HS-27A (cell line): ENCODE results near the gene DPH5.
A peak's percentile ranks its signal among the peaks of the same experiment; 100 is the strongest.
"Not testable (repeated sequence)": the region's sequence is repeated elsewhere in the genome, so short reads cannot be mapped to it uniquely, and the experiment has no call there.

Experiments
- DNase-seq: peaks from one replicate; pipeline ENCODE4 v3.0.0-alpha.2; 2012; ENCODE audit warnings: low read depth, missing footprints

The DPH5 gene, protein sequence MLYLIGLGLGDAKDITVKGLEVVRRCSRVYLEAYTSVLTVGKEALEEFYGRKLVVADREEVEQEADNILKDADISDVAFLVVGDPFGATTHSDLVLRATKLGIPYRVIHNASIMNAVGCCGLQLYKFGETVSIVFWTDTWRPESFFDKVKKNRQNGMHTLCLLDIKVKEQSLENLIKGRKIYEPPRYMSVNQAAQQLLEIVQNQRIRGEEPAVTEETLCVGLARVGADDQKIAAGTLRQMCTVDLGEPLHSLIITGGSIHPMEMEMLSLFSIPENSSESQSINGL

DNA sequence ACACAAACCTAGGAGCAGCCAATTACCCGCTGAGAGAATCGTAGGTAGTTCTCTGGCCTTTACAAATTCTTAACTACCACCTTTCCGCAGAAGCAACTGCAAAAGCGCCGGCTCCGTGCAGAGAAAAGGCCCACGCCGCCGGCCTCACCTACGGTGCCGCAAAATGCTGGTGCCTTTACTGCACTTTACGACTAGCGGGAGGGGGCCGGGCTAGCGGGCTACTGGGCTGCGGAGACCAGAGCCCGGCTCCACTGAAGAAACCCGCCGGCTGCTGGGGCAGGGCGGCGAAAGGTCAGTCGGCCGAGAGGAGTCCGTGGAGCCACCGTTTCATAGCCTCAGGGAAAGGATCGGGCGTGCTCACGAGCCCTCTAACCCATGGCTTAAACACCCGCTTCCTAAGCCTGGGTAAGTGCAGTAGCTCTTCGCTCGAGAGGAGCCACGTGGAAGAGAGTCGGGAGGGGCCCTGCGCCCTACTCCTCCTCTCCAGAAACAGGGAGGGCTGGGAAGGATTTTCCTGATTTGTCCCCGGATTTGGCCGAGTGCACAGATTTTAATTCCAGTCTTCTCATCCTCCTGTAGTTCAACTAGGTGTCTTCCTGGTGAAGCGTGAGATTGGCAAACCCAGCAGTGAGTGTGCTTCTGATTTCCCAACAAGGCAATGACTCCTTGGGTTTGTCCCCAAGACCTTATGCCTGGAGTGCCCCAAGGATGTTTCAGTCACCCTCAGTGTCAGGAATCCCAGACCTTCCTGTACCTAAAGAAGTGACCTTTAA is at the start of gene DPH5:
DPH5 (minus strand) TSS at position 128 of the 773 bp plus-strand sequence. CDS start 341 bp downstream, outside the sequence.
- DNase-seq: peak; percentile 83

DNA sequence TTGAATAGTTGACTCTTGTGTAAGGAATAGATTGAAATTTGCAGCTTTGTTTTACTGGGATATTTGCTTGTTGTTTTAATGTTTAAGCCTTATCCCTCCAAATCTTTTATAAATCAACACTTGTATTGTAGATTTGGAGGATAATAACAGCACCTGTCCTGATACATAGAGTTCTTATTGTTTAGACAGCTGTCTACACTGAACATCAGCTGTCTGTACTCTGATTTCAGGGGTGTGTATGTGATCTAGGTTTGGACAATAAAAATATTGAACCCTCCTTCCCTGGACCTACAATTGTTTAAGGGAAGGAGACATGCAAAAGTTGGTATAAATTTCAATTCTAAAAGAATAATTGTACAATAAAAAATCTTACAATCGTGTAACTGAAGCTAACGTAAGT is 48.3 kb upstream of the DPH5 start:
- no peak for DNase-seq

DNA sequence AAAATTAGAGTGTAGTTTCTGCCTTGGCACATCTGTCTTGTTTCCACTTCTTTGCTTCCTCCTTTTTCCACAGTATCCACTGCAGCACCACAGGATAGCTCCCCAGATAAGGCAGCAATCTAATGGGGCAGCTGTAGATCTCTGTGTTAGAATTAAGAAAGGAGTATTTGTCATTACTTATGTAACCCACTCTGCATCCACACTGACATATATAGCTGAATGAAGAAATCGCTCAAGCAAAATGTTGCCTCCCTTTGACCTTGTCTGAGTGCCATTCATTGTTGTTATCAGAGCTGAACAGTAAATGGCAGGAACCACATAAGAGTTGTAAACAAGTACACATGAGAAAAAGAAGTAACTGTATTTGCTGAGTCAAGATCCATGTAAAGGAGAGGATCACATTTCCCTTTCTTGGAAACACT is 45.9 kb upstream of the DPH5 start:
- no peak for DNase-seq

DNA sequence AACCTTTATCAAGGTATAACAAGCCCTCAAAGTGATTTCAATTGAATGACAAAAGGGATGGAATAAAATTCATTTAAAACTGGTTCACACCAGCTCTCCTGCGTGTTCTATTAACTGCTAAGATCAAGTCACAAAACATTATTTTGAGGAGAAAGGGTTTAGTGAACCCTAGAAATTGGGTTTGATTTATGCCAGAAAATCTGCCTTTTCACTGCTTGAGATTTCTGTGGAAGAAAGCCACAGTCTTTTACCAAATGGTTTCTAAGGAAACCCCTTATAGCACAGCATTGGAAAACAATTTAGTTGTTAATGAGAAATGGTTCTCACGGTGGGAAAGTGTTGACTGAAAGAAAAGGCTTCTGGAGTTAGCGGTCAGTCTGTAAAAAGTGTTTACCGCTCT is 43.6 kb upstream of the DPH5 start:
- no peak for DNase-seq

DNA sequence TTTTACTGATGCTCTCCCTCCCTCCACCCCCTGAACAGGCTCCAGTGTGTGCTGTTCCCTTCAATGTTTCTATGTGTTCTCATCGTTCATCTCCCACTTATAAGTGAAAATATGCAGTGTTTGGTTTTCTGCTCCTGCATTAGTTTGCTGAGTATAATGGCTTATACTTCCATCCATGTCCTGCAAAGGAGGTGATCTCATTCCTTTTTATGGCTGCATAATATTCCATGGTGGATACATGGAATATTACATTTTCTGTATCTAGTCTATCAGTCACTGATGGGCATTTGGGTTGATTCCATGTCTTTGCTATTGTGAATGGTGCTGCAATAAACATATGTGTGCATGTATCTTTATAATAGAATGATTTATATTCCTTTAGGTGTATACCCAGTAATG is 41.4 kb upstream of the DPH5 start:
- DNase-seq: not testable (repeated sequence)

DNA sequence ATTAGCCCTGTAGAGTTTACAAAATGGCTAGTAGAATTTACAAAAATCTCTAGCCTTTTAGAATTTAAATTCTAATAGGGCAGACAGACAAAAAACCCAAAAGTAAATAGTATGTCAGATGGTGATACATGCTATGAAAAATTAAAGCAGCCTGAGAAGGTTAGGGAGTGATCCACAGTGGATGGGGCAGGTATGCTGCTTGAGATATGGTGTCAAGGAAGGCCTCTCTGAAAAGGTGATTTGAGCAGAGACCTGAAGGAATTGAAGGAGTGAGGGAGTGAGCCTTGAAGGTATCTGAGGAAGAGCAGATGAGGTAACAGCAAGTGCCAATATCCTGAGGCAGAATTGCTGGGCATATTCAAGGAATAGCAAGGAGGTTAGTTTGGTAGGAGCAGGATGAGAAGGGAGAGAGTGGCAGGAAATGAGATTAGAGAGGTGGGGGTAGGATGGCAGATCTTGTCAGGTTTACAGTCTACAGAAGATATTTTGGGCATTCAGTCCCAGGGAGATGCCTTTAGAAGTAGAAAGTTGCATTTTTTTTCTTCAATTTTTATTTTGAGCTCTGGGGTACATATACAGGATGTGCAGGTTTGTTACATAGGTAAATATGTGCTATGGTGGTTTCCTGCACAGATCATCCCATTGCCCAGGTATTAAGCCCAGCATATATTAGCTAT is 40.8 kb upstream of the DPH5 start:
- DNase-seq: no peak

DNA sequence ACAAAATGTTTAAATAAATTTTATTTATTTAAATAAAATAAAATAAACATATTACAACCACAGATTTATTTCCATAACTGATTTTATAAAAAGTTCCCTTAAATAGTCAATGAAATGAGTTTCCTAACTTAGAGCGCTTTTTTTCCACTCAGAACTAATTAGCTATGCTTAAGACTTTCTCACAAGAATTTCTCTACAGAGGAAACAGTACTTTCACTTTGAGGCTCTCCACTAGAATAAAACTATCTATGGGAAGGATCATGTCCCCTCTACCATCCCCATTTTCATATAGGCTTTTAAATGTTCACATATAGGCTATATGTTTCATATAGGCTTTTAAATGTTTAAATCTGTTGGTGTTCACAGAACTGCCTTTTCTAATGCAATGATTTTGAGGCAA is 40.0 kb upstream of the DPH5 start:
- DNase-seq: no peak

DNA sequence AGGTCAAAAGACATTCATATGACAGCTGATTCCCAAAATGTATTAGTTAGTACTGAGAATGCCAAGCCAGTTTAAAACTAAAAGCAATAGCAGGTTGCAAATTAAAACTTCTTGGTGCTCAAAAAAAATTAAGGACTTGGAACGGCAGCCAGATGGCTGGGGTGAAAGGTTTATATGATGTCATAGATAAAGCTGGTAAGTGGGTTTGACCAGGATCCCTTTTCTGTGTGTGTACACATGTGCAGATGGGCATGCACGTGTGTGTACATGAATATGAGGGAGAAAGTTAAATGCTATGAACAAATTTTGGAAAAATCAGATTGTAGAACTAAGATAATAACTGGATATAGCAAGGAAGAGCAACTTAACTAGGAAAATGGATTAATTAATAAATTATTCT is 39.1 kb upstream of the DPH5 start:
- no peak for DNase-seq

DNA sequence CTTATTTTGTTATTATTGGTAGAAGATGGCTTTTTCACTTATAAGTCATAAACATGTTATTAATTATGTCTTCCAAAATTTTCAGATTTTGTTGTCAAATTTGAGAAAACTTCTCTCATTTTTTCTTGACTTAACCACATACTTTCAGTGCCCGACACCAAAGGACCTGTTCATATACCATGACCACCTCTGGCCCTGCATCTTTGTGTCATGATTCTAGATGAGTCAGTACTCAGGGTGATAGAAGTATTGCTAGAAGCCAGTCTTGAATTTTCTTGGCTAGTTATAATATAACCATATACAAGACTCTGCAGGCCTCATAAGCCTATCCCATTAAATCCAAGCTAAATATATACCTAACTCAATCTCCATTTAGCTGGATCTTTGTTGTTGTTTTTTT is 35.4 kb upstream of the DPH5 start:
- no peak for DNase-seq

DNA sequence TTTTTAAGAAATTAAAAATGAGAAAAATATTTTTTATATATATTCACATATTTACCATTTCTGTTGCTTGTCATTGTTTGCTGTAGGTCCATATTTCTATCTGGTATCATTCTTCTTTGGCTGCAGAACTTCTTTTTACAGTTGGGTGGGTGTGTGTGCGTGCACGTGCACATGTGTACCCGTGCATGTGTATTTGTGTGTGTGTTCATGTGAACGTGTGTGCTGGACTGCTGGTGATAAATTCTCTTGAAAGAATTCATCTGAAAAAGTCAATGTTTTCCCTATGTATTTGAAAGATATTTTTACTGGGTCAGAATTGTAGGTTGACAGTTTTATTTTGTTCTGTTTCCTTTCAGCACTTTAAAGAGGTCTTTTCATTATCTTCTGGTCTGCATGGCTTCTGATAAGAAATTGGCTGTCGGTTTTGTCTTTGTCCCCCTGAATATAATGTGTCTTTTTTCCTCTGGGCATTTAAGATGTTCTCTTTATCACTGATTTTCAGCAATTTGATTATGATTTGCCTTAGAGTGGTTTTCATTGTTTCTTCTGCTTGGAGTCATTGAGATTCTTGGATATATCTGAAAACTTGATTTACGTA is 34.5 kb upstream of the DPH5 start:
- DNase-seq: no peak

DNA sequence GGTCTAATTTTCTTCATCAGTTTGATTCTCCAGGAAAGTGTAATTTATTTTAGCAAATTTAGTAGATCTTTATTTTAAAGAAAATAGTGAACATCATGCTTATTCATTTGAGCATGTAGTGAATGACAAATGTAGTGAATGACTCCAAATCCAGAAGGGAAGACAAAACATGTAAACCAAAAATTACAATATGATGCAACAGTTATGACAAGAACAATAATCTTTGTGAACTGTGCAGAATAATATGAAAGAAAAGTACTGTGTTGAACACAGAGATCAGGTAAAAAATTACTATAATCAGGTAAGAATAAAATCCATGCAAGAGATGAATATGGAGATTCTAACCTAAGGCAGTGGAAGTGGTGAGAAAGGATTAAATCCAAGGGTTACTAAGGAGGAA is 30.0 kb upstream of the DPH5 start:
- DNase-seq: no peak

DNA sequence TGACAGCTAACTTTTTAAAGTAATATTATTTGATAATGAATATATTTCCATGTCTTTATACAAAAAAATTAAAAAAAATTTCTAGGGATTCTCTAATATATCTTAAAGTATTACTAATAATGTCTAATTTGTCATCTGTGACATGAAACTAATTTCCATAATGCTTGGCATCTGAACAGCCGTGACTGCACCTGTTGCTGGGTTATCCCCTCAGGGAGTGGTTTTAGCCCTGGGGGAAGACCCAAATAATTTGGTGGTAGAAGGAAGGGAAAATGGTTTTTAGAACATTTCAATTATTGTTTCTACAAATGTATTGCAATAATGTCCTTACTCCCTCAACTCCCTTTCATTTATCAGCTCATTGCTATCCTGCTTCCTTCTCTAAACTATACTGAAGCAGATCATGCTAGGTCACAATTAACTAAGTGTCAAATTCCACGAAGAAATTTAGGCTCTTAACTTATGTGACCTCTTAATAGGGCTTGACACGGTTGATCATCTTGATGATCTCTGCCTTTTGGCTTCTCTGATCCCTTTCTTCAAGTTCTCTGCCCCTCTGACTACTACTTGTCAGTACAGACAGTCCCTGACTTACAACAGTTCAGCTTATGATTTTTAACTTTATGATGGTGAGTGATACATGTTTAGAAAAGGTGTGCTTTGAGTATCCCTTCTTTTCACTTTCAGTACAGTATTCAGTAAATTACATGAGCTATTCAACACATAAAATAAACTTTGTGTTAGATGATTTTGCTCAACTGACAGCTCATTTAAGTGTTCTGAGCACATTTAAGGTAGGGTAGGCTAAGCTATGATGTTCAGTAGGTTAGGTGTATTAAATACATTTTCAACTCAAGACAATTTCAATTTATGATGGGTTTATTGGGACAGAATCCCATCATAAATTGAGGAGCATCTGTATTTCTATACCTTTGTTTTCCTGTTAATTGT is 26.4 kb upstream of the DPH5 start:
- DNase-seq: no peak

DNA sequence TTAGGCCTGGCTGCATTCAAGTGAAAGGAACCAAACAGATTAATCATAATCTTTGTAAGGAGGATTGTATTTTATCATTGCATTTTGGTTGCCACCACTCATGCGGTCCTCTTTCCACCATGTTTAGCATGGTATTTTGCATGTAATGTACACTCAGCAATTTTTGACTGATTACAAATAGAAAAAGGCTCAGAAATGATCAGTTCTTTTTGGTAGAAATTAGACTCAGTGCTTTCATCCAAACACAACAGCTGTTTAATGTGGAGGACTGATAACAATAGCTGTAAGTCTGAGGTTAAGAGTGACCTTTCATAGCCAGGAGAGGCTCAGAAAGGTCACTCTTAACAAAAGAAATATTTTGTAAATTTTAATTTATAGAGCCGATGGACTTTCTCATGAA is 25.3 kb upstream of the DPH5 start:
- DNase-seq: no peak

DNA sequence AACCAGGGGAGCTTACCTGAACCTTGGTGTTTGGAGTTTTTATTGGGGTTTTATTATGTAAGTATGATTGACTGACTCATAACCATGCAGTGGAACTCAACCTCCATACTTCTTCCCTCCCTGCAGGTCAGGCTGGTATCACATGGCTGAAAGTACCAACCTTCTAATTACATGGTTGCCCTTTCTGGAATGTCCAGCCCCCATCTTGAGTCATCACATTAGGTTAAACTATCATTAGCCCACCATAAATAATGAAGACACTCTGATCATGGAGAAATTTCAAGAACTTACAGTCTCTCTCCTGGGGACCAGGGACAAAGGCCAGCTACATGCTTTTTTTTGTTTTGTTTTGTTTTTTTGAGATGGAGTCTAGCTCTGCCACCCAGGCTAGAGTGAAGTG is 19.2 kb upstream of the DPH5 start:
- no peak for DNase-seq

DNA sequence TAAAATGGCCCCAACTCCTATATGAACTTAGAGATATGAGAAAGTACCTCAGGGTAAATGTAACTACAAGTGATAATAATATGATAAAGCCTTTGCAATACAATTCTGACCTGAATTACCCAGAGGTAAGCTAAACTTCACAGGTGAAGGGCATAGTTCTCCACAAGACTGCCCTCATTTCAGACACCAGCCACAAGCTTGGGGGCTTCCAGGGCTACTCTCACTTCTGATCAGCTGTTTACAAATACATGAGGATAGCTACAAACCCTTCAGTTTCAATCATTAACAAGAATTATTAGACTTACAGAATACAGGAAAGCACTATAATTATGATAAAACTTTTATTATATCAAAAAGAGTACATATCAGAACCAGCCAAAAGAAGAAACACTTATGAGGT is 18.7 kb upstream of the DPH5 start:
- DNase-seq: no peak

DNA sequence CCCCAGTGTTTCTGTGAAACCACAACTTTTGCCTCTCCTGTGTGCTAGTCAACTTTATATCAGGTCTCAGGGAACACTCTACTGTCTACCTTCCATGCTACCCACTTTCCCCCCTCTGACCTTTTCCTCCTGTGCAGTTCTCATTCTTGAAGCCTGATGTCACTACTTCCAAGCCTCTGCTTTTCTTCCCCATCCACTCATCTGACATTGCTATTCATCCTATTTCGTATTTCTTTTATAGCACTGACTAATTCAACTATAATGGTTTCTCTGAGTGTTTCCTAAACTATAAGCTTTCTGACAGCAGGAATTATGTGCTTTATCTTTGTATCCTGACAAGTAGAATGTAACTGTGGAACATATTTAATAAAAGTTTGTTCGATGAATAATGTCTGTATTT is 18.2 kb upstream of the DPH5 start:
- no peak for DNase-seq

DNA sequence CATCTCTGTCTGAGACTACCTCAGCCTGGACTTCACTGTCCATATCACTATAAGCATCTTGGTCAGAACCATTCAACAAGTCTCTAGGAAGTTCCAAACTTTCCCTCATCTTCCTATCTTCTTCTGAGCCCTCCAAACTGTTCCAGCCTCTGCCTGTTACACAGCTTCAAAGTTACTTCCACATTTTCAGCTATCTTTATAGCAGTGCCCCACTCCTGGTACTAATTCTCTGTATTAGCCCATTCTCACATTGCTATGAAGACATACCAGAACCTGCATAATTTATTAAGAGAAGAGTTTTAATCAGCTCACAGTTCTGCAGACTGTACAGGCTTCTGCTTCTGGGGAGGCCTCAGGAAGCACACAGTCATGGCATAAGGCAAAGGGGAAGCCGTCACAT is 15.7 kb upstream of the DPH5 start:
- no peak for DNase-seq

DNA sequence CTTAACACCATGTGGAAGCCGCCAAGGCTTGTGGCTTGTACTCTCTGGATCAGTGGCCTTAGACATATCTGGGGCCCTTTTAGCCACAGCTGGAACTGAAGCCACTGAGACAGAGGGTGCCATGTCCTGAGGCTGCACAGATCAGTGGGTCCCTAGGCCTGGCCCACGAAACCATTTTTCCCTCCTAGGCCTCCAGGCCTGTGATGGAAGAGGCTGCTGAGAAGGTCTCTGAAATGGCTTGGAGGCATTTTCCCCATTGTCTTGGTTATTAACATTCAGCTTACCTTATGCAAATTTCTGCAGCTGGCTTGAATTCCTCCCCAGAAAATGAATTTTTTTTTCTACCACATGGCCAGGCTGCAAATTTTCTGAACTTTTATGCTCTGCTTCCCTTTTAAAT is 15.1 kb upstream of the DPH5 start:
- DNase-seq: no peak

DNA sequence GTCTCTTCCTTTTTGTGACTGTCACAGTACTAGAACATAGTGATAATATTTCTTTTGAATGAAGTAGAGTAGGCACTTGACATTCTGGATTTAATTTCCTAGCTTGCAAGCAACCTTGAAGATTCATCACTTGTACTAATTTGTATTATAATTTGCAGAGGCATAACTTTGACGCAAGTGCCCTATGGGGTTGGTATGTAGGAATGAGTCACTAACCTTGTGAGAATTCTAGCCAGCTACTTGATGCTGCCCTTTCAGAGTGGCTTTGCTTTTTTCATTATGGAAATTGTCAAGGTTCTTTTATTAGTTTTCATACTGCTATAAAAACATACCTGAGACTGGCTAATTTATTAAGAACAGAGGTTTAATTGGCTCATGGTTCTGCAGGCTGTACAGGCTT is 13.7 kb upstream of the DPH5 start:
- no peak for DNase-seq

DNA sequence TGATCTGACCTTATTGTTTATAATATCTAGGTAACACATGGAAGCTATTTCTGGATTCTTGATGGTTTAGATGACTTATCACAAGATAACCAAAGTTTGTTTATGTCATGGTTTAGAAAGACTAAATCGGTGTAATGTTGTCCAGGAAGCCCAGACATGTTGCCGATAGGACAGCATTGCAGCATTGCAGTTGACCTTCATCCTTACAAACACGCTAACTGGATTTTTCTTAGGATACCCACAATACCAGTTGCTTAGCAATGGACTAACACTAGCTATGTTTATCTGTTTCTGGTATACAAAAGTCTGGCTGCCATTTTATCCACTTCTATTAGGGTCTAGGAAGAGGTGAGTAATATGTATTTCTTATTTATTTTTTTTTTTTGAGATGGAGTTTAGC is 11.7 kb upstream of the DPH5 start:
- no peak for DNase-seq

DNA sequence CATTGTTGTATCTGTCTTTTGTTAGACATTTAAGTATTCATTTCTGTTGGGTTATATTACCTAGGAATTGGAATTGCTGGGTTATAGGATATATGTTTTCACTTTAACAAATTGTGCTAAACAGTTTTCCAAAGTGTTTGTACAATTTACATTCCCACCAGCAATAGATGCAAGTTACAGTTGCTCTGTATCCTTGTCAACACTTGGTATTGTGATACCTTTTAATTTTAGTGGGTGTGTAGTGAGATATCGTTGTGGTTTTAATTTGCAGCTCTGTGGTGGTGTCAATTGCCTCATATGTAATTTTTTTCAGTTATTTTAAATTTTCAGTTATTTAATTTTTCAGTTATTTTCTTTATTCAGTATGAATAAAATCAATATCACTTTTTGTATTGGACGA is 7.4 kb upstream of the DPH5 start:
- DNase-seq: no peak

DNA sequence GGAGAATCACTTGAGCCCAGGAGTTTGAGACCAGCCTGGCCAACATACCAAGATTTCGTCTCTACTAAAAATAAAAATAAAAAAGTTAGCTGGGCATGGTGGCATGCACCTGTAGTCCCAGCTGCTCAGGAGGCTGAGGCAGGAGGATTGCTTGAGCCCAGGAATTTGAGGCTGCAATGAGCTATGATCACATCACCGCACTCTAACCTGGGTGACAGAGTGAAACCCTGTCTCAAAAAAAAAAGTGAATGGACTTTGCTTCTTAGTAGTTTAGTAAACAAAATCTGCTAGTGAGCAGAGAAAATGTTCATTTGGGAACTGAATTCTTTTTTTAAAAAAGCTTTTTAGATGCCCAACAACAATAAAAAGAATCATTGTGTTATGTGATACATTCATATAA is 6.5 kb upstream of the DPH5 start:
- DNase-seq: not testable (repeated sequence)
